HG03103 (cell line): ENCODE results near the gene PCSK5.
"Not testable (repeated sequence)": the region's sequence is repeated elsewhere in the genome, so short reads cannot be mapped to it uniquely, and the experiment has no call there.

Experiments used
- ATAC-seq: cut with Tn5 transposase; IDR thresholded peaks from one replicate; pipeline ENCODE4 v1.9.1; 2021; ENCODE audit warnings: low read depth; ENCODE audit not compliant: unreplicated experiment

PCSK5 gene

DNA sequence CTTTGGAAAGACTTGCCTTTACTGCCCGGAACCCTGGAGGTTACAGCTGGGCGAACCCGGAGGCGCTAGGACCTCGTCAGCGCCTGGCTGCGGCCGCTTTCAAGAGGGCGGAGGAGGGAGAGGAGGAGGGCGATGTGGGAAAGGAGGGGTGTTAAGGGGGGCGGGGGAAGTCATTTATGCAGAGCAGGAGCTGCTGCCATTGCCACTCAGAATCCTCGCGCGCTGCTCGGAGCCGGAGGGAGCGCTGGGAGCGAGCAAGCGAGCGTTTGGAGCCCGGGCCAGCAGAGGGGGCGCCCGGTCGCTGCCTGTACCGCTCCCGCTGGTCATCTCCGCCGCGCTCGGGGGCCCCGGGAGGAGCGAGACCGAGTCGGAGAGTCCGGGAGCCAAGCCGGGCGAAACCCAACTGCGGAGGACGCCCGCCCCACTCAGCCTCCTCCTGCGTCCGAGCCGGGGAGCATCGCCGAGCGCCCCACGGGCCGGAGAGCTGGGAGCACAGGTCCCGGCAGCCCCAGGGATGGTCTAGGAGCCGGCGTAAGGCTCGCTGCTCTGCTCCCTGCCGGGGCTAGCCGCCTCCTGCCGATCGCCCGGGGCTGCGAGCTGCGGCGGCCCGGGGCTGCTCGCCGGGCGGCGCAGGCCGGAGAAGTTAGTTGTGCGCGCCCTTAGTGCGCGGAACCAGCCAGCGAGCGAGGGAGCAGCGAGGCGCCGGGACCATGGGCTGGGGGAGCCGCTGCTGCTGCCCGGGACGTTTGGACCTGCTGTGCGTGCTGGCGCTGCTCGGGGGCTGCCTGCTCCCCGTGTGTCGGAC is at the start of gene PCSK5:
PCSK5 (plus strand) TSS at position 202 of the 805 bp plus-strand sequence; CDS start at position 711, 509 bp downstream.
- peak; percentile 81 for ATAC-seq

DNA sequence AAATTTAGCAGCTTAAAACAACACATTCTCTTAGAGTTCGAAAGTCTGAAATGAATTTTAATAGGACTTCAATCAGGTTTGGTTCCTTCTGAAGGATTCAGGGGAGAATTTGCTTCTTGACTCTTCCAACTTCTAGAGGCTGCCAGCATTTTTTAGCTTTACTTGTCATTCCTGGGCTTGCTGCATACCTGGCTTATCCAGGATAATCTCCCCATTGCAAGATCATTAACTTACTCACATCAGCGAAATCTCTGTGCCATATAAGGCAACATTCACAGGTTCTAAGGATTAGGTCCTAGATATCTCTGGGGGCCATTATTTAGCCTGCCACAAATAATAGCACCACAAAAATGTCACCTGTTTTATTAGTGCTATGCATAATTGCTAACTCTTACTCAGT is 46.2 kb upstream of the PCSK5 start:
- no peak for ATAC-seq

DNA sequence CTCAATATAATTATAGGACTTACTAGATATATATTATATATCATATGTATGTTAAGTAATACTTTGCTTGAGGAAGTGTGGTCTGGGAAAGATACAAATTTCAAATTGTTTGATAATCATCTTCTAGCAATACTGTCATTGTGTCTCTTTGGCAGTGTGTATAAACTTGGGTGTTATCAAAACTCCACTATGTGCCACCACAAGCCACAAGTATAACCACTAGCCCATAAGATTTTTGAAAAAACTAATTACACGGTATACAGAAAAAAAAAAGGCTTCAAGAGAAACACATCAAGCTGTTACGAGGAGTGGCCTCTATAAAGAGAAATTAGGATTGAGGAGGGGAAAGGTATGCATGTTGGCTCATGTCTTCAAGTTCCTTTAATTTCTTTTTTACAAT is 44.7 kb upstream of the PCSK5 start:
- no peak for ATAC-seq

DNA sequence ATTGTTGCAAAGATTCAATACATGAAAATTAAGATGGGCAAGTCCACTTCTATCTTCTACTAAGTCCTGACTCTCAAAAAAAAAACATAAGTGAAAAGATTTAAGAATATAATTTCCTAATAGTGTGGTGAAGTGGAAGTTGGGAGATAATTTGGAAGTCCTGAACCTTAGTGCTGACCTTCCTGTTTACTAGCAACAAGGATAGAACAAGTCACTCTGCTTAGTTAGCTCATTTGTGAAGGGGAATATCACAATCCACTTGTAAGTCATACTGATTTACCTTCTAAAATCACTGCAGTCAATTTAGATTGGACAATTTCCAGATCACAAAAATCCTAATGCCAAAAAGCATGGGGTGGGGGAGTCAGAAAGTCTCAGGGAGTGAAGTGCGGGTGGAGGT is 43.4 kb upstream of the PCSK5 start:
- no peak for ATAC-seq

DNA sequence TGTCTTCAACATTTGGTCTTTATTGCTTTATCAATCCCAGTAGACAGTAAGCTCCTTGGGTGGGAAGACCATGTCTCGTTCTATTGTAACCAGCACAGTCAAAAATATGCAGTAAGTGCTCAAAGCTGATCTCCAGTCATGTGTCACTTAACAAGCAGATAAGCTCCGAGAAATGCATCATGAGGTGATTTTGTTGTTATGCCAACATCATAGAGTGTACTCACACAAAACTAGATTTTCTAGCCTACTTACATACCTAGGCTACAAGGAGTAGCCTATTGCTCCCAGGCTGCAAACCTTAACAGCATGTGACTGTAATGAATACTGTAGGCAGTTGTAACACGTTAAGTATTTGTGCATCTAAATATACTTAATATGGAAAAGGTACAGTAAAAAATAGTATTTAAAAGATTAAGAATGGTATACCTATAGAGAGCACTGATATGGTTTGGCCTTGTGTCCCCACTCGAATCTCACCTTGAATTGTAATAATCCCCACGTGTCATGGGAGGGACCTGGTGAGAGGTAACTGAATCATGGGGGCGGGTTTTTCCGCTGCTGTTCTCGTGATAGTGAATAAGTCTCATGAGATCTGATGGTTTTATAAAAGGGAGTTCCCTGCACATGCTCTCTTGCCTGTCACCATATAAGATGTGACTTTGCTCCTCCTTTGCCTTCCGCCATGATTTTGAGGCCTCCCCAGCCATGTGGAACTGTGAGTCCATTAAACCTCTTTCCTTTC is 39.8 kb upstream of the PCSK5 start:
- no peak for ATAC-seq

DNA sequence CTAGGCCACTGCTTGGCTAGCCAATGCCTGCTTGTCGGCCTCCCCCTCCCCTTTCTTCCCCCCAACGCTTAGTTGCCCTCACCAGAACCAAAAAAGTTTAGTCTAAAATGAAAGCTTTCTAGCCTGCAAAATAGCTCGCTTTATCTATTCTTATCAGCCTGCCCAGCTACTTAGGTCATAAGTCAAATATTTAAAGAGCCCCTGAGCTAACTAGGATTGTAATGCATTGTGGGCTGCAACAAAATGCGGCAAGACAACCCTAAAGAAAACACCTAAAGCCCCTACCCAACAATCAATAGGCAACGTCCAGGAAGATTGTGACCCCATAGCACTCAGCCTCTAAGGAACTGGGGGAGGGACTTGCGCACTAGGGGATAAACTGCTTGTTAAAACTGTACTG is 38.6 kb upstream of the PCSK5 start:
- no peak for ATAC-seq

DNA sequence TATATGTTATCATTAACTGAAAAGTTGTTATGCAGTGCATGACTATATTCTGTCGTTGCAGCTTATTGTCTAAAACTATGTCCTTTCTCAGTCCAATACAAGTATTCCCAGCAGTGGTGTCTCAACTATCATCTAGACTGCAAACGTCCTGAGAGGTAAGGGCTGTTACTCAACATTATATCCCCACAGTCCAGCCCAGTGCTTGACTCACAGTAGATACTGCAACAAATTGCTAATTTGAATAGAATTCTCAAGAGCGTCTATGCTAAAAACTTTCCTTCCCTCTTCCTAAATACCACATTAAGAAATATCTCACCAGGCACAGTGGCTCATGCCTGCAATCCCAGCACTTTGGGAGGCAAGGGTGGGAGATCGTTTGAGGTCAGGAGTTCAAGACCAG is 37.7 kb upstream of the PCSK5 start:
- ATAC-seq, result no peak

DNA sequence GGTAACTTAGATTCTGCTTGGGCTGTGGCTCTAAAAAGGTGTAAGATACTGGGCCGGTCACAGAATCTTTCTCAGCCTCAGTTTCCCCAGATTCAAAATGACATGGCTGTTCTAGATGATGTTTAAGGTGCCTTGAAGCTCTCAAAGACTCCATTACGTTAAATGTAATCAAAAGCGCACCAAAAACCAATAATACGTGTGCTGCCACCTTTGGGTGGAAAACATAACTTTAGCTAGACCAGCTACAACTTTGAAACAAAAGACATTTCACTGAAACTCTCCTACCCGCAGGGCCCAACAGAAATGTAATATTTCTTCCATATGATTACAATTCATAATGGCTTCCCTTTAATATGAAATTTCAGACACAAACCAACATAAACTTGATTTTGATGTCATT is 35.0 kb upstream of the PCSK5 start:
- no peak for ATAC-seq

DNA sequence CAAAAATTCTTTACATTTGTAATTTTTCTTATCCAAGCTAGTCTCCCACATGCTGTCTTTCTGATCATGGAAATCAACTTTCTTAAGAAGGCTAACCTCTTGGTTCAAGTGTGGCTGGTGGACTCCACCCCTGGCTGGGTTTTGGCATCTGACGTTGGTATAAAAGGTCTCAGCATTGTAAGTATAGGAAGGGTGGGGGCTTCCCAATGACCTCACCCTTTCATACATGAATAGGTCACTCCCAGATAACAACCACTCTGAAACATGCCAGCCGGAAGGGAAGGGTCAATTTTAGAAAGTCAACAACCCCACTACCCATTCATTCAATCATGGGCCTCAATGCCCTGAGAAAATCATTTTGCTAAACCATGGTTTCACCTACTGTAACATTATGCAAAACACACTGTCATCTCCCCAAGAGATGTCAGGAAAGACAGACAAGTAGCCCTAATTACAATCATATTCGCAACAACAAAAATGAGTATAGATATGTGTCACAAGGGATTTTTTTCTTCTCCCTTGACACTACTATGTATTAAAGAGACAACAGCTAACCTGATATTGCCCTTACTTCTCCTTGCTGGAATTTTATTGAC is 31.9 kb upstream of the PCSK5 start:
- ATAC-seq, result no peak

DNA sequence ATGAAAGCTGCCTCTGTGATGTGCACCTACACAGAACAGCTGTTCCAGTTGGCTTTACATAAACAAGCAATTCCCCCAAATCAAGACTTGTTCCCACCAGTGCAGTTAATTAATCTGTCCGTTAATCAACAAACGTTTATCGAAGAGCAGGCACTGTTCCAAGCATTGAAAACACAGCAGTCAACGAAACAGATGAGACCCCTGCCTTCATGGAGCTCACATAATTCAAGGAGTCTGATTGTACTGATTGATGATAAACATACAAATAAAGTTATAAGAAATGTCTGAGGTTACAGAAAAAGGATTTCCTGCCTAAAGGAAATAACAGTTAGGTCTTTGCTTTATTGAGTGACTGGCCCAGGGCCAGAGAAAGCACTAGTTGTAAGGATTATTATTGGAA is 26.2 kb upstream of the PCSK5 start:
- ATAC-seq, result no peak

DNA sequence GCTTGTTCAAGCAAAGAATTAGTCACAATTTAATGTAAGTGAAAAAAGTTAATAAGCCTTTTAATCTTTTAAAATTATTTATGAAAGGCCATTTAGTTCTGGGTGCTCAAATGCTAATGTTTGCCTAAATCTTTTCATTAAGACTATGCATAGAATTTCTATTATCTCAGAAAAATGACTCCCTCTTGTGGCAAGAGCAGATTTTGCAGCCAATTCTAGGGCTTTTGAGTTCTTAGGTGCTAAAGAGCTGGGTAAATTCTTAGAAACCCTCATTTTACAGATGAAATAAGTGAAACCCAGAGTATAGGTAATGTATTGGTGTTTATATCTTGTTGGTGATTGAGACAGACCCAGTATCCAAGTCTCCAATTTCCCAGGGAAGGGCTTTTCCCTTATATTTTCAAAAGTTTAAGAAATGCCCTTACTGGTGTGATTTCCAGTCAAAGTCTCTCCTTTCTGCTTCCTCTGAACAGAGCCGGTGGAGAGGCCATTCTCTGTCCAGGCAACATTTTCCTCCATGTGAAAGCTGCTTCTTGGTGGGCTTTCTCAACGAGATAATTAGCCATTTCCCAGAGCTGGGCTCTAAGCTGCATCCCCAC is 24.1 kb upstream of the PCSK5 start:
- ATAC-seq, result peak; percentile 76

DNA sequence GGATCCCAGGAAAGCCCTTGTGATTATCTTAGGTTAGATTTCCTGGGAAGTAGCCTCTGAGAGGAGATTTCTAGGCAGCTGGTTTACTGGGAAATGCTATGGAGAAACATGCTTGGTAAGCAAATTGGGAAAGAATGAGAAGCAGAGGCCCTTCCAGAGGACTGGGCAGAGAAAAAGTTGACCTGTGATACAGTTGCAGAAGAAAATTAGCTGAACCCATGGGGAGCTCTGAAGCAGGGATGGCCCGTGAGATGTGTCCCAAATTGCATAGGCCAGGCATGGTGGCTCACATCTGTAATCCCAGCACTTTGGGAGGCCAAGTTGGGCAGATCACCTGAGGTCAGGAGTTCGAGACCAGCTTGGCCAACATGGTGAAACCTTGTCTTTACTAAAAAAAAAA is 21.9 kb upstream of the PCSK5 start:
- not testable (repeated sequence) for ATAC-seq

DNA sequence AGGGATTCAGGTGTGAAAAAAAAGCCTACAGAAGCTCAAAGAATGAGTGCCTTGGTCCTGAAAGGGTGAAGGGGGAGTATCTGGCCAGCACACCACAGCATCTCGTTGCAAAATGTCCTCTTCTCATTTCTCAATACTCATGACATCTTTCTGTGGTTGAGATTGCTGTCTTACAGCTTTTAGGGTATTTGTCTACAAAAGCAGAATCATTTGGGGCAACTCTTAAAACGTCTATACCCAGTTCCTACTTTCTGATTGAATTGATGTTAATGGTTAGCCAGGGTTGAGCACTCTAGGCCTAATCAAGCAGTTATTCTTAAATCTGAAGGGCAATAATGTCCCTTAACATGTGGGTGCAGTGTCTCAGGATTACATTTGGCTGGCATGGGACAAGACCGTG is 21.2 kb upstream of the PCSK5 start:
- ATAC-seq, result no peak

DNA sequence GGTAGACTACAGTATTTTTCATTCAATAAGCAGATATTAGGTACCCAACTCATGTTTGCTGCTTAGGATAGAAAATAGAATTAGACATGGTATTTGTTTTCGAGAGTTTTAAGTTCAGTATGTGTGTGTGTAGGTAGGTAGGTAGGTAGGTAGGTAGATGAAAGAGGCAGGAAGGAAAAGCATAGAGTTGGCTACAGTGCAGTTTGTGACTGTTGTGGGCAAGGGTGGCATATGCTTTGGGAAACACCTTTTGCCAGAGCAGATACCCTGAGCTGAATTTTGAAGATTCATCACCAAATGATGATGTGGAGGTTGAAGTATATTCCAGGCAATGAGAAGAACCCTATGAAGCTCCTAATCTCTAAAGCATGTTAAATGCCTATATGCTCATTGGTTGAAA is 20.0 kb upstream of the PCSK5 start:
- no peak for ATAC-seq

DNA sequence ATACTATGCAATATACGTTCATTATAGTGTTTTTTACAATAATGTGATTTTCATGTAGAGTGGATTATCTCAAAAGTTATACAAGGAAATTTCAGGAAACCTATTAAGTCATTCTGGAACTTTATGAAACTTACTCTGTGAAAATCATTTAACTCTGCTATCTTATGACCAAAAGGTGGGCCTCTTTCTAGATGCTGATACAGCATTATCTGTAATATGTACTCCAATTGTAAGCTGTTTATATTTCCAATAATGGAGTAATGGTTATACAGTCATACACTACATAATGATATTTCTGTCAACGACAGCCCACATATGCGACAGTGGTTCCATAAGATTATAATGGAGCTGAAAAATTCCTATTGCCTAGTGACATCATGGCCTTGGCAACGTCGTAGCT is 18.8 kb upstream of the PCSK5 start:
- no peak for ATAC-seq

DNA sequence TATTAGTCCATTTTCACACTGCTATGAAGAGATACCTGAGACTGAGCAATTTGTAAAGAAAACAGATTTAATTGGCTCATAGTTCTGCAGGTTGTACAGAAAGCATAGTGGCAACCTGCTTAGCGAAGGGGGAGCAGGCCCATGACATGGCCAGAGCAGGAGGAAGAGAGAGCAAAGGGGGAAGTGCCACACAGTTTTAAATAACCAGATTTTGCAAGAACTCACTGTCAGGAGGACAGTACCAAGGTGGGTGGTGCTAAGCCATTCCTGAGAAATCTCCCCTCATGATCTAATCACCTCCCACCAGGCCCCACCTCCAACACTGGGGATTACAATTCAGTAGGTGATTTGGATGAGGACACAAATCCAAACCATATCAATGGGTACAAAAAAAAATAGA is 16.8 kb upstream of the PCSK5 start:
- ATAC-seq, result no peak

DNA sequence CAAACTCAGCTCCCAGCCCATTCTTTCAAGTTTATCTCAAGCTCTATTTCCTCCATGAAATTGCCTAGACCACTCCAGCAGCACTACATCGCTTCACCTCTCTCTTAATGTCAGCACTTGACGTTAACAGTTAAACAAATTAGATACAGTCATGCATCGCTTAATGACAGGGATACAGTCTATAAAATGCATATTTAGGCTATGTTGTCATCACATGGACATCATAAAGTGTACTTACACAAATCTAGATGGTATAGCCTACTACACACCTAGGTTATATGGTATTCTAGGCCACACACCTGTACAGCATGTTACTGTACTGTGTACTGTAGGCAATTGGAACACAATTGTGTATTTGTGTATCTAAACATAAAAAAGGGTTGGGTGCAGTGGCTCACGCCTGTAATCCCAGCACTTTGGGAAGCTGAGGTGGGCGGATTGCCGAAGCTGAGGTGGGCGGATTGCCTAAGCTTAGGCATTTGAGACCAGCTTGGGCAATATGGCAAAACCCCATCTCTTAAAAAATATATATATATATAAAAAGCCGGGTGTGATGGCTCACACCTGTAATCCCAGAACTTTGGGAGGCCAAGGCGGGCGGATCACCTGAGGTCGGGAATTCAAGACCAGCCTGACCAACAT is 13.4 kb upstream of the PCSK5 start:
- ATAC-seq, result no peak

DNA sequence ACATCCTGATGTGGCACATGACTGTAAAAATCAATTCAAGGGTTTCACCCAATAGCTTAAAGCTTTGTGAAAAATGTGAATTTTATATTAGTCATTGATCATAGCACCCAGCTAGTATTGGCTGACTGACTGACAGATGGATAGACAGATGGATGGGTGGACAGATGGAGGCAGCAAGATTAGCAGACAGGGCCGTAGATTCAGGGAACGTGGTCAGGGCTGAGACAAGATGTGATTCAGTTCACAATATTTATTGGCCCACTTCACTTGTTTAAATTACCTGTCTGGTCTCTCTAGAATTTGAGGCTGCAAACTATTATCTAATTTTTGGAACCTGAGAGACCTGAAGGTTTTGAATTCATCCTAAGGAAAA is 12.0 kb upstream of the PCSK5 start:
- ATAC-seq, result no peak

DNA sequence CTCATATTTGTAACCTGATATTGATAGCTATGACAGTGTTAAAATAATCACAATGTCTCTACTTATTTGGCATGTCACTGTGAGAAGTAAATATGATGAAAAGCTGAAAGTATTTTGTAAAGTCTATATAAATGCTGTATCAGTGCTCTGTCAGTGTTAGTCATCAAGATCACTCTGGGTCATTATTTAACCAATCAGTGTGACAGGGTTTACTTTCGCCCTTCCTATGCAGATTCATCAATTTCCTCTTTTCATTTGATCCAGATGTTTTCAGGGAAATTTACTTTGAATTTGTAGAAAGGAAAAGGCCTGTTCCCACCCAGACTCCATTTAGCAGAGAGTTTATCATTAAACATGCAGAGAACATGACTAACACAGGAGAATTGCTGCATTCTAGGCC is 9.9 kb upstream of the PCSK5 start:
- ATAC-seq, result no peak

DNA sequence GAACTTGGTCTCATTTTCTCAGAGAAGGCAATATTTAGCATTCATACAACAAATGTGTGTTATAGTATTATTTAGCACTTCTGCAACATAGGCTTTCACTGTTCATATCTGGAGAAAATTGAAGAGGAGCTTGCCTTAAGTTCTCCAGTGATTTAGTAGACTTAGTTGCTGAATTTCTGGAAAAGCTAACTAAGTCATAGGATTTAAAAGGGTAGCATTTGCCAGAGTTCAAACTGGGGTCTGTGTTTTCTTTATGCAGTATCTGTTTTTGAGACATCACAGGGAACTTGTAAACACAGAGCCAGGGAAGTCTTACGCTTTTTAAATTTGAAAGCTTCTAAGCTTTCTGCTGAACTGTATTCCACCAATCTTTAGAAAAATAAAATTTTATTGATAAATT is 8.7 kb upstream of the PCSK5 start:
- ATAC-seq, result no peak

DNA sequence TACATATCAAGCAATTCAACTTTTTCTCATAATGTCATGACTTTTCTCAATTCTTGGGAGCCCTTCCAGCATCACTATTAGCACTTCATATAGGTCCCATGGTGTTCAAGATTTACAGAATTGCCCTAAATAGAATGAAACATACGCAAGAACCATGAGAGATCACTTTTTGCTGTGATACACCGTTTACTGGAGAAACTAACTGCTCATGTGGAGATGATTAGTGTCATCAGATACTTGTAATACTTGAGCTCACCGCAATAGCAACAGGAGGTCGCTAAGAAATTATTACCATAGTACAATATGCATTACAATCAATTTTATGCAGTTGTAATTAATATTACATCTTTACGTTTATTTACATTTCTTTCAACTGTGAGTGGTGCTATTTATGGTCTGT is 4.8 kb upstream of the PCSK5 start:
- ATAC-seq, result no peak
